DOHH2 (cell line): Measurements from ENCODE around the gene SUPT6H.

ENCODE experiments used
- H3F3A ChIP-seq: fragments of 200-600 bp; sonication (generic), shearing (Covaris generic); 2 replicates; pipeline ENCODE4 v1.6.0; 2016; ENCODE audit warnings: antibody characterized with exemption, mild to moderate bottlenecking; ENCODE audit not compliant: control insufficient read depth, insufficient read depth
- H3K27ac ChIP-seq: fragments of 200-600 bp; sonication (generic); 2 replicates; pipeline ENCODE4 v1.5.1; 2014; ENCODE audit warnings: low read depth, mild to moderate bottlenecking, low read length, moderate library complexity
- H3K27me3 ChIP-seq: fragments of 200-600 bp; sonication (generic); 2 replicates; pipeline ENCODE4 v1.6.1; 2014; ENCODE audit warnings: mild to moderate bottlenecking, low read length, mixed read lengths; ENCODE audit not compliant: control insufficient read depth
- H3K36me3 ChIP-seq: fragments of 200-600 bp; sonication (generic); 2 replicates; pipeline ENCODE4 v1.6.1; 2014; ENCODE audit warnings: mild to moderate bottlenecking, low read length, moderate library complexity, mixed read lengths; ENCODE audit not compliant: control insufficient read depth
- H3K4me1 ChIP-seq: fragments of 200-600 bp; sonication (generic); 2 replicates; pipeline ENCODE4 v1.6.1; 2014; ENCODE audit warnings: mild to moderate bottlenecking, low read length, mixed read lengths; ENCODE audit not compliant: control insufficient read depth
- H3K4me2 ChIP-seq: fragments of 200-600 bp; sonication (generic); 2 replicates; pipeline ENCODE4 v1.6.0; 2014; ENCODE audit warnings: mild to moderate bottlenecking, low read length, moderate library complexity
- H3K4me3 ChIP-seq: fragments of 200-600 bp; sonication (generic); 2 replicates; pipeline ENCODE4 v1.5.1; 2014; ENCODE audit warnings: mild to moderate bottlenecking, low read length, mixed read lengths
- H3K79me2 ChIP-seq: fragments of 200-600 bp; sonication (generic); 2 replicates; pipeline ENCODE4 v1.6.1; 2014; ENCODE audit warnings: mild to moderate bottlenecking, low read length, mixed read lengths; ENCODE audit not compliant: control insufficient read depth
- H3K9me2 ChIP-seq: fragments of 200-600 bp; sonication (generic); replicated peaks from 2 replicates; pipeline ENCODE4 v1.6.1; 2014; ENCODE audit warnings: mild to moderate bottlenecking, low read length, mixed read lengths; ENCODE audit not compliant: control insufficient read depth
- H3K9me3 ChIP-seq: fragments of 200-600 bp; sonication (generic); 2 replicates; pipeline ENCODE4 v1.6.1; 2014; ENCODE audit warnings: antibody characterized with exemption, low read length, mixed read lengths; ENCODE audit not compliant: control insufficient read depth, insufficient read depth
- H4K20me1 ChIP-seq: fragments of 200-600 bp; sonication (generic); 2 replicates; pipeline ENCODE4 v1.6.0; 2014; ENCODE audit warnings: low read depth, mild to moderate bottlenecking, antibody characterized with exemption, low read length, moderate library complexity; ENCODE audit not compliant: control insufficient read depth, insufficient read depth
- EZH2phosphoT487 ChIP-seq: fragments of 200-600 bp; sonication (generic); IDR thresholded peaks from 2 replicates; pipeline ENCODE4 v1.6.1; 2017; ENCODE audit warnings: borderline replicate concordance, mild to moderate bottlenecking, antibody characterized with exemption, low read length, moderate library complexity, mixed read lengths
- TF ChIP-seq, protein P1 (sequence below): fragments of 200-600 bp; sonication (generic); IDR thresholded peaks from one replicate; pipeline ENCODE4 v1.5.1; 2014; ENCODE audit warnings: antibody characterized with exemption, mild to moderate bottlenecking, low read depth, low read length; ENCODE audit not compliant: poor library complexity, severe bottlenecking

SUPT6H gene

DNA sequence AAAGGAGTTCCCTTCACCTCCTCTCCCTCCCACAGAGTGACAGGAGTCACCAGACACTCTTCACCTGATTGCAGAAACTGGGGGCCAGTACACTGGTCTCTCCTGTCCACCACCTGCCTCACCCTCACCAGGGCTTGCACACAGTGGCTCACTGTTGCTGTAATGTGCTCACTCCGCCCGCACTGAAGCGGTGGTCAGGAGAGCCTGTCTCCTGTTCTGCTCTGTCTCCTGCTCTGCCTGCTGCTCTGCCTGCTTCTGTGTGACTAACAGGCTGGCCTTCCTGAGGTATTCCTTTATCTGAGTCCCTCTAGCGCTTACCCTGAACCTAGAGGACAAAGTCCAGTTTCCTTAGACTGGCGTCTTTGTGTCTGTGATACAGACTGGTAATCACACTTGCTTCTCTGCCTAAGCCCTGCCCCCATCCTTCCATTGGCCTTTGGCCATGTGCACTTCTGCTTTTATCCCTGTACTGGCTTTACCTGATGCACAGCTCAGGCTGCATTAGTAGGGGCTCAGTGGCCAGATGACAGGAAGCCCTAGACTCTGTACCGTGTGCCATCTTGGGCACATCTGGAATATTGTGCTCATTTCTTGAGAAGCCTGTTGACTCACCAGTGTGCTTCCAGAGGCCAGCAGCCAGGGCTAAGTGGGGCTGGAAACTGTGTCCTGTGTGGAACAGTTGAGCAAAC, 36.4 kb downstream of the SUPT6H start:
- TF ChIP-seq EZH2phosphoT487, result no peak
- TF ChIP-seq, protein P1, sequence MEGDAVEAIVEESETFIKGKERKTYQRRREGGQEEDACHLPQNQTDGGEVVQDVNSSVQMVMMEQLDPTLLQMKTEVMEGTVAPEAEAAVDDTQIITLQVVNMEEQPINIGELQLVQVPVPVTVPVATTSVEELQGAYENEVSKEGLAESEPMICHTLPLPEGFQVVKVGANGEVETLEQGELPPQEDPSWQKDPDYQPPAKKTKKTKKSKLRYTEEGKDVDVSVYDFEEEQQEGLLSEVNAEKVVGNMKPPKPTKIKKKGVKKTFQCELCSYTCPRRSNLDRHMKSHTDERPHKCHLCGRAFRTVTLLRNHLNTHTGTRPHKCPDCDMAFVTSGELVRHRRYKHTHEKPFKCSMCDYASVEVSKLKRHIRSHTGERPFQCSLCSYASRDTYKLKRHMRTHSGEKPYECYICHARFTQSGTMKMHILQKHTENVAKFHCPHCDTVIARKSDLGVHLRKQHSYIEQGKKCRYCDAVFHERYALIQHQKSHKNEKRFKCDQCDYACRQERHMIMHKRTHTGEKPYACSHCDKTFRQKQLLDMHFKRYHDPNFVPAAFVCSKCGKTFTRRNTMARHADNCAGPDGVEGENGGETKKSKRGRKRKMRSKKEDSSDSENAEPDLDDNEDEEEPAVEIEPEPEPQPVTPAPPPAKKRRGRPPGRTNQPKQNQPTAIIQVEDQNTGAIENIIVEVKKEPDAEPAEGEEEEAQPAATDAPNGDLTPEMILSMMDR, result no peak
- H3K36me3 ChIP-seq, result peaks cover 100% of the 10 kb centered on the region

GRCh38 chr17:28700278-28700677, 38.3 kb downstream of the SUPT6H start:
- no peaks in the 10 kb centered on the region for H3K79me2 ChIP-seq
- H3K9me3 ChIP-seq, result no peaks in the 10 kb centered on the region
- TF ChIP-seq, protein P1, result no peak
- no peak for TF ChIP-seq EZH2phosphoT487
- no peak overlapping the region for H3K4me3 ChIP-seq
- H3K27me3 ChIP-seq, result no peaks in the 10 kb centered on the region
- H4K20me1 ChIP-seq, result no peaks in the 10 kb centered on the region
- H3K4me2 ChIP-seq, result no peak overlapping the region
- no peak overlapping the region for H3K27ac ChIP-seq
- no peaks in the 10 kb centered on the region for H3F3A ChIP-seq
- H3K36me3 ChIP-seq, result peaks cover 87% of the 10 kb centered on the region
- H3K9me2 ChIP-seq, result no peaks in the 10 kb centered on the region
- H3K4me1 ChIP-seq, result no peaks in the 10 kb centered on the region

More for the DNA sequence above, 36.4 kb downstream of the SUPT6H start:
- Histone ChIP-seq H3K9me3 (no peaks in the 10 kb centered on the region), H3K9me2 (no peaks in the 10 kb centered on the region), H3K27me3 (no peaks in the 10 kb centered on the region), H3K4me2 (no peak overlapping the region), H4K20me1 (no peaks in the 10 kb centered on the region), H3K4me3 (no peak overlapping the region), H3K27ac (no peak overlapping the region), H3K79me2 (no peaks in the 10 kb centered on the region), H3F3A (no peaks in the 10 kb centered on the region), H3K4me1 (no peaks in the 10 kb centered on the region)

DNA sequence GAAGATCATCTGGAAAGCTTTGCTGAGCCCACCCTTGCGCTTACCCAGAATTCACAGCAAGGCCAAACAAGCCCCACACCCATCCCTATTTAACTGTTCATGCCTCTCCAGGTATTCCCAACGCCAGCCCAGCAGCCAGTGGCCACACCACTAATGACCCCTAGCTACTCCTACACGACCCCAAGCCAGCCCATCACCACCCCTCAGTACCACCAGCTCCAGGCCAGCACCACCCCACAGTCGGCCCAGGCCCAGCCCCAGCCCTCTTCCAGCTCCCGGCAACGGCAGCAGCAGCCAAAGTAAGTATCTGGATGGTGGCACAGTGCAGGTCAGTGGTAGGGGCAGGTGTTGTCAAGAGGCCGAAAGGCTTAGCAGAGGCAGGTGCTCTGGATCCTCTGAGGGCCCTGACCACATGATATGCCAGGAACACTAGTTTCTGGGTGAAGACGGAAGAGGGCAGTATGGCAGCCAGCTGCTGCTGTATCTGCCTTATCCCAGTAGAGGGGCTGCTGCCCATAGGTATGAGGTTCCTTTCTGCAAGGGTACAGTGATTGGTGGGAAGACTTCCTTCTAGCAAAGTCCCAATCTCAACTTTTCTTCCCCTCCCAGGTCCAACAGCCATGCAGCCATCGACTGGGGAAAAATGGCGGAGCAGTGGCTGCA, 39.0 kb downstream of the SUPT6H start:
- H3K4me3 ChIP-seq, result no peak overlapping the region

More for the DNA sequence above, 39.0 kb downstream of the SUPT6H start:
- H3K4me2 ChIP-seq, result no peak overlapping the region
- H4K20me1 ChIP-seq, result no peaks in the 10 kb centered on the region
- H3K9me2 ChIP-seq, result no peaks in the 10 kb centered on the region
- no peaks in the 10 kb centered on the region for H3K79me2 ChIP-seq
- H3K9me3 ChIP-seq, result no peaks in the 10 kb centered on the region
- H3K36me3 ChIP-seq, result peaks cover 85% of the 10 kb centered on the region
- H3K4me1 ChIP-seq, result no peaks in the 10 kb centered on the region
- H3K27me3 ChIP-seq, result no peaks in the 10 kb centered on the region
- H3F3A ChIP-seq, result no peaks in the 10 kb centered on the region
- no peak overlapping the region for H3K27ac ChIP-seq
- TF ChIP-seq, protein P1, result no peak
- no peak for TF ChIP-seq EZH2phosphoT487
